Measurements from ENCODE around the gene GPR107.
A peak's percentile ranks its signal among the peaks of the same experiment; 100 is the strongest.

GPR107 gene

DNA sequence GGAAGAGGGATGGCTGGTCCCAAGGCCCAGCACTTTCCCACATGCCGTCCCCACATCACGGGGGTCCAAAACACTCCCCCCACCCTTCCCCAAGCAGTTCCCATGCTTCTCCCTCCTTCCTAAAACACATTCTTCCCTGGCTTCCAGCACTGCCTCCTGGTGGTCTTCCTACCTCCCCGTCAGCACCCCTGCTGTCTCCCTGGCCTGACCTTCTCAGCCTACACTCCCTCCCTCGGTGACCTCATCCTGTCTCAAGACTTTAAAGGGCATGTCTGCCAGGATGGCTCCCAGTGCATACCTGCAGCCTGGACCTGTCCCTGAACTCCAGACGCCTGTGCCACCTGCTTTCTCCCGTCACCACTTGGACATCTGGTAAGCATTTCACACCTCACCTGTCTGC lies 114.2 kb downstream of the GPR107 start:
- peak; percentile 68 for DNase-seq

DNA sequence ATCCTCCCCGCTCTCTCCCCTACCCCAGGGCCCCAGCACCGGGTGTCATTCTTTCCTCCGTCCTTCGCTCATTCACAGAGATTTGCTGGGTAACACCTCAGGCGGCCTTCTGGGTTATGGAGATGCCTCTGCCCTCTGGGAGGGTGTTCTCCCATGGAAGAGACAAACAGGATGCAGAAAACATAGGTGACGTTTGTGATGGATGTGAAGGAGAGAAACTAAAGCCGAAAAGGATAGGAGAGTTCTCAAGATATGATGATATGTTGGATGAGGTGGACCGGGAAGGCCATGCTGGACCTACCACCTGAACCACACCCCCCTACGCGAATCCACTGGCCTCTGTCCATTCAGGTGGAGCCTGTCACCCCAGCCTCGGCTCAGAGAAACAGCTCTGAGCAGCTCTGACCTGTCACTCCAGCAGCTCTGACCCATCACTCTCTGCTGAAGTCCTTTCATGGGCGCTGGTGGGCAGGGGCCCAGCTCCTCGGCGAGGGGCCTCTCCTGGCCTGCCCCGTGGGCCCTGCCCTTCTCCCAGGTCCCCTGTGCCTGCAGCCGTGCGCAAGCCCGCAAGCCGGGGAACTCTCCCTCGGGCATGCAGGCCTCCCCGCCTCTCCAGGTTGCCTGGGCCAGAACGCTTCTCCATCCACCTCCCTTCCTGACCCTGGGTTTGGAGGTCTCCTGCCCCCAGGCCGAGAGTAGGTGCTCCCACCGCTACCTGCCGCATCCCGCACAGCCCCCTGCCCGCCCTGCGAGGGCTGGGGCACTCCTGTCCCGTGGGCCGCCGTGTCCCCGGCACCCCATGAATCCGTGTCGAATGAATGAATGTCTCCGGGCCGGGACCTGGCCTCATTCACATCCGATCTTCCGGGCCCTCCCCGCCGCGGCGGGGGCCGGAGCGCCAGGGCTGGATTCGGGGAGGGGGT lies 117.8 kb downstream of the GPR107 start:
- no peak for DNase-seq

DNA sequence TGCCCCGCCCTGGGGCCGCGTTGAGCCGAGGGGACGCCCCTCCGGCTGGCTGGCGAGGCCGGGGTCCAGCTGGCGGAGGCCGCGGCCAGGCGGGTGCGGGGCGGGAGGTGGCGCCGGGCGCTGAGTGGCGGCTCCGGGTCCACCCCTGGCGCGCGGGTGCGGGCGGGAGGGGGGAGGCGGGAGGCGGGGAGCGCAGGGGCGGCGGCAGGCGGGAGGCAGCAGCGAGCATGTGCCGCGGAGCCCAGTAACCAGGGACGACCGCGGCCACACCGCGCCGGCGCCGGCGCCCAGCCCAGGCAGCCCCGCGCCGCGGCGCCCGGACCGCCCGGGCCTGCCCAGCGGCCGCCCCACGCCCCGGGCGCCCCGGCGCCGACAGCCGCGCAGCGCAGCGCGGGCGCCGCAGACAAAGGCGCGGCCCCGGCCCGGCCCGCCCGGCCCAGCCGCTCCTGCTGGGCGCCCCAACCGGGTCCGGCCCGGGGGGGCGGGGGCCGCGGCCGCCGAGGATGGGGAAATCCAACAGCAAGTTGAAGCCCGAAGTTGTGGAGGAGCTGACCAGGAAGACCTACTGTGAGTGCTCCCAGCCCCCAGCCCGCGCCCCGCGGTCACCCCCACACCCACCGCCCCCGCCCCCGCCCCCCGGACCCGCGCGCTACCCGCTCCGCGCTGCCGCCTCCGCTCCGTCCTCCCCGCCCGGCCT lies 118.6 kb downstream of the GPR107 start, which contains the start of gene NCS1:
TSS of gene NCS1 (plus strand) at position 244 of the 697 bp plus-strand sequence. CDS start at position 504, 260 bp downstream.
- peak; percentile 81 for DNase-seq

DNA sequence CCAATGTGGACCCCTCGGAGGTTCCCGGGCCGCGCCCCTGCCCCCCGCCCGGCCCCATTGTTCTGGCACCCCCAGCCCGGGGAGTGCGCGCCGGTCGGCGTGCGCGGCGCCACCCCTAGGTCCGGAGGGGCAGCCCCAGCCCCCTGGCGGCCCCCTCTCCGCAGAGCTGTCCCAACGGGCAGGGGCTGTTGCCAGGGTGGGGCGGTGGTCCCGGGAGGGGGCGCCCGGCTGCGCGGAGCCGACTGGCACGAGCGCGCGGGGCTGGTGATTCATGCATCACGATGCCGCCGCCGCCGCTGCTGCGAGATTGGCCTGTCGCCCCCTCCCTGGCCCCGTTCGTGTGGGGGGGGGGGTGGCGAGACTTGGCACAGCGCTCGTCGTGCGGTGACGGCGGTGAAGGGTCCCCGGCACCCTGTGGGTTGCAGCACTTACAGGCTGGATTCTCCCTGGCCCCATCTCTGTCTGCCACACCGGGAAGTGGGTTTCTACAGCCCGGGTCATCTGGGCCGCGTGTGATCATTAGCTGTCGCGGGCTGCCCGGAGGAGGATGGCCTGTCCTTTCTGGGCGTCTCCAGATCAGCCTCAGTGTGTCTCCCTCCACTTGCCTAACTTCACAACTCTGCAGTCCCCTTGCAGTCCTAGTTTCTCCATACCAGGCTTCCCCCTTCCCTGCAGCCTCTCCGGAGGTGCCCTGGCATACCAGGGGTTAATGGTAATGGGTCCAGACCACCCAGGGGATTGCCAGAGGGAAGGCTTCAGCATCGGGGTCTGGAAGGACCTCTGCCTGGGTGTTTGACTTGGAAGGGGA lies 119.4 kb downstream of the GPR107 start:
- DNase-seq: no peak

DNA sequence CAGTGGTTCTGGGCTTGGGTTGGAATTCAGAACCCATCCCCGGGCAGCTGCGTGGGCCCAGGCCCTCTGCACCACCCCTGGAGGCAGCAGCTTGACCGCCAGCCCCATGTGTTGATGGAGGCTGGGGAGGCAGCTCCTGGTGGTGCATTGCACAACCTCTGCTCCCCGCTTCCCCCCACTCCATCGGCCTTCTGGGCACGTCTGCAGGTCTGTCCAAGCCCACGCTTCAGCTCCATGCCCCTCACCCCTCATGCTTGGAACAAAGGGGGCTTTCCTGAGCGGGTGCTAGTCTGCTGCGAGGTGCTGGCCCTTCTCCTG lies 119.9 kb downstream of the GPR107 start:
- no peak for DNase-seq

DNA sequence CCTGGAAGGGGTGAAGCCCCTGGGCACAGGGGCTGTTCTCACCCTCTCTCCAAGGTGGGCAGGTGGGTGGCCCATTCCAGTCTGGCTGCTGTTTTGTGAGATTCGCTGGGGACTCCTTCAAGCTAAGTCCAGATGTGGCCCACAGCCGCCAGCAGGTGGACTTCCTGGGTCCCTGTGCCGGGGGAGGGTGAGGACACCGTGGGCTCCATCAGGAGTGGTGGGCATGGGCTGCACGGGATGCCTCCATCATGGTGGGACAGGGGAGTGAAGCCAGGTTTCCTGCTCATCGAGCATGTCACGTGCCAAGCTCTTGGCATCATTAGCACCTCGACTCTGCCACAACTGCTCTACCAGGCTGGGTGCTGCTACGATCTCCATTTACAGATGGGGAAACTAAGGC lies 120.3 kb downstream of the GPR107 start:
- DNase-seq: no peak

DNA sequence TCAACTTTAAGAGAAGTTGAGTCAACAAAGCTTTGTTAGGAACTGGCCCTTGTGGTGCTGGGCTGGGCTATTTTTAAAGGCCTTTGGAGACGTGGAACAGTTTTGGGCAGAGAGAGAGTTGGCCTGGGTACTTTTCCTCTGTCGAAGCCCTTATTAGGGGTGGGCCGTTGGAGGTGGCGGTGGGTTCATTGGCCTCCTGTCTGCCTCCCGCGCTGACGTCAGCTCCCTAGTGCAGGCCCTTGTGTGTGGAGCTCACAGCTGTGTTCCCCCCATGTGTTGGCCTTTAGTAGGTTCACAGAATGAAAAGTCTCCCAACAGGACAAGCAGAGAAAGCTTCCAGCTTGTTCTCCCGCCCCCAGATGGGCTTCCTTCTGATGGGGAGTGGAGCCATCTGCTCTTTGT lies 121.2 kb downstream of the GPR107 start:
- DNase-seq: no peak

DNA sequence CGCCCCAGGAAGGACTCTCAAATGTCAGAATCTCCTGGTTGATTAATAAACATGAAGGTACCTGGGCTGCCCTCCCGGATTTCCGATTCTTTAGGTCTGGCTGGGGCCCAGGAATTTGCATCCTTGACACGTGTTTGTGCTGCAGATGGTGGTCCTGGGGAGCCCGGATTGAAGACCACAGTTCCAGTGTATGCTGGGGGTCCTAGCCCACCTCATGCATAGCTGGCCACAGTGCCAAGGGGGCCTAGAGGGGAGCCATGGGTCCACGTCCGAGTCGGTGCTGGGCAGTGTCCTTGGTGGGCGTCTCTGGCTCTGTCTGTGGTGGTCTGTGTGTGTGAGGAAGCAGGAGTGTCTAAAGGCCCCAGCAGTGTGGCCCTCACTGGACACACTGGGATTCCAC lies 121.6 kb downstream of the GPR107 start:
- DNase-seq: no peak

DNA sequence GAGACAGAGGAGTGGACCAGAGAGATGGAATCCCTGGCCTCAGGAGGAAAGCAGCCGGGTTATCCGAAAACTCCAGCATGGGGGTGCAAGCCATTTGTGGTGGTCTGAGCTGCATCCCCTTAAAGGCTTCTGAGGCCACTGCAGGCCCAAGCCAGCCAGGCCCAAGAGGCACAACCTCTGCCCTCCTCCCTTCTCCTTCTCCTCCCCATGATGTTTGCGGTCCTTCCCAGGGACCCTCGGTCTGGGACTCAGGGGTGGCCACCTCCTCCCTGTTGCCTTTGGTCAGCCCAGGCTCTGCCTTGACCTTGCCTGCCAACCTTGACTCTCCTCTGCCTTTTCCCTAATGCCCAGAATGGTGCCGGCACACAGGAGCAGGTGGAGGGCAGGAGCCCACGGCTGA lies 123.1 kb downstream of the GPR107 start:
- no peak for DNase-seq

DNA sequence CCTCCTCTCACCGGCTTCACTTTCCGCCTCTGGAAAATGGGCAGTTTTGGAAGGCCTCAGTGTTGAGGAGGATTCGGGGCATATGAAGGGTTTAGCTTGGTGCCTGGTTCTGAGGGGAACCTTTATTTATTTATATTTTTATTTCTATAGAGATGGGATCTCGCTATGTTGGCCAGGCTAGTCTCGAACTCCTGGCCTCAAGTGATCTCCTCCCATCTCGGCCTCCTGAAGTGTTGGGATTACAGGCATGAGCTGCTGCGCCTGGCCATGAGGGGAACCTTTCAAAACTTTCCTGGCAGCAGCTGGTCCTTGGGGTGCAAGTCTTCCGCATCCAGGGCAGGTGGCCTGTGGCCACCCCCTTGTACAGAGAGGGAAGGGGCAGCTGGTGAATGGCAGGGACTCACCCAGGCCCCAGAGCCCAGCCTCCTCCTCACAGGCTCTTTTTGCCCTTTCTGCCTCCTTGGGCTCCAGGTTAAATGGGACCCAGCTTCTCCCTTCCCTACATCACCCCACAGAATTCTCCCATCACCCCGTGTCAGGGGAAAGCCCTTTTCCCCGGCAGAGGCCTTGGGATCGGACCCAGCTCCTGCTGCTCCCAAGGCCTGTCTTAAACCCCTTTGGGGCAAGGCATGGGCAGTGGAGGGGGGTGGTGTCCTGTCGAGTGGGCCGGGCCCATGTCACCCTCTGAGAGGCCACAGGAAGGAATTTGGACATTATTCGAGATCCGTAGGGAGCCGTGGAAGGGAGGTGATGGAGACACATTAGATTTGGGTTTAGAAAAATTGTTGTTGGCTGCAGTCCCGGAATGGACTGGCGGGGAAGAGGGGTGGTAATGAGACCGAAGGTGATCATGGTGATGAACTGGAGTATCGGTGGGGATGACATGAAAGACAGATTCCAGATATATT lies 124.4 kb downstream of the GPR107 start:
- DNase-seq: no peak

DNA sequence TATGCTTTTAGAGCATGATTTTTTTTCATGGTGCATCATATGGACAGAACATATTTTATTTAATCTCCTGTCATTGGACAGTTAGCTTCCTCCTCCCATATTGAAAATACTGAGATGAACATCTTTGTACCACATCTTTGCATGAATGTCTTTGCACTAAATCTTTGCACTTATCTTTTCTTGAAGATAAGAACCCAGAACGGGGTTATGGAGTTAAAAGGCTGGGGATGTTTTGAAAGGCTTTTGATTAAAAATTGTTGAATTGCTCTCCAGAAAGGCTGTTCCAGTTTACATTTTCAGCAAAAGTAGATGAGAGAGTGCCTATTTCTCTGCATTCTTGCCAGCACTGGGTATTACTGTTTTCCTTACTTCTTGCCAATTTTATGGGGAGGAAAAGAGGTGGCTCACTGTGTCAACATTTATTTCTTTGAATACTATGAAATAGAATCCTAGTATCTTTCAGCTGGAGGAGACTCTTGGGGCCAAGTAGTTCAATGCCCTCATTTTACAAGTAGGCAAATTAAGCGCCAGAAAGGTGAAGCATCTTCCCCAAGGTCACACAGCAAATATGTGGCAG lies 125.7 kb downstream of the GPR107 start:
- no peak for DNase-seq

DNA sequence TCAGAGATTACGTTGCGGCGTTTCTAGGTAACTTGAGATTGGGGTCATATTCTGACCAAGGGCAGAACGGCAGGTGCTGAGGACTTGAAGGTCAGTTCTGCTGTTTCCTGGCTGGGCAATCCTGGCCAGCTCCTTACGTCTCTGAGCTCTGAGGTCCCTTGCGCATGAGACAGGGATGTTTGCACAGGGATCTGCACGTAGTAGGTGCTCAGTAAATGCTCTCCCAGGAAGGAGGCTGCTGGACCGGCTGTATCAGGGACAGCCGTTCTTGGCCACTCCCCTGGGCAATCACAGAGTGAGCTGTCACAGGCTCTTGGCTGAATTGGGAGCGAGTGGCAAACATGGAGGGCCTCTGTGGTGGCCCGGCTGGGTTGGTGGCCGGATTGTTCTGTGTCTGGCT lies 126.8 kb downstream of the GPR107 start:
- no peak for DNase-seq

DNA sequence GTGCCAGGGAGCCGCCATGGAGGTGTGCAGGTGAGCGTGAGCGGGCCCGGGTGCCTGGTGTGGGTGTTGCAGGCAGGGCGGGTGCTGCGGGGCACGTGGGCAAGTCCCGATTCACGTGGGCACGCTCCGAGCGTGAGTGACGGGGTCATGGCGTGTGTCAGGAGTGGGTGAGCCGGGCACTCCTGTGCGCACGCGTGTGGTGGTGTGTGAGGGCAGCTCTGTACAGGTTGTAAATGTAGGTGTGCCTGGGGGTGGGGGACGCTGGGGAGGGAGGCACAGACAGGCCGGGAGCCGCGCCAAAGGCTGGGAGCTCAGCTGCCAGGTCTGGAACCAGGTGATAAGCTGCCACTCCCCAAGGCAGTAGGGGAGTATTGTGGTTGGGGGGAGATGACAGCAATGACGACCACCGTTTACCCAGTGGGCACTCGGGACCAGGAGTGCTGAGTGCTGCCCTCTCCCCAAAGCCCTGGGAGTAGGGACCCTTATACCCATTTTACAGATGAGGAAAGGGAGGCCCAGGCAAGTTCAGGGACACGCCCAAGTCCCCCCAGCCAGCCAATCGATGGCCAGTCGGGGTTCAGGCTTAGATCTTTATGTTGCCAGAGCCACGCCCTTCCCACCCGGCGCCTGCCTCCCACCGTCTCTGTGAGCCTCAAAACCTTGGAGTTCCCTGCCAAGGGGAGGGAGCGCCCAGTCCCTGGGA lies 128.1 kb downstream of the GPR107 start:
- DNase-seq: no peak

DNA sequence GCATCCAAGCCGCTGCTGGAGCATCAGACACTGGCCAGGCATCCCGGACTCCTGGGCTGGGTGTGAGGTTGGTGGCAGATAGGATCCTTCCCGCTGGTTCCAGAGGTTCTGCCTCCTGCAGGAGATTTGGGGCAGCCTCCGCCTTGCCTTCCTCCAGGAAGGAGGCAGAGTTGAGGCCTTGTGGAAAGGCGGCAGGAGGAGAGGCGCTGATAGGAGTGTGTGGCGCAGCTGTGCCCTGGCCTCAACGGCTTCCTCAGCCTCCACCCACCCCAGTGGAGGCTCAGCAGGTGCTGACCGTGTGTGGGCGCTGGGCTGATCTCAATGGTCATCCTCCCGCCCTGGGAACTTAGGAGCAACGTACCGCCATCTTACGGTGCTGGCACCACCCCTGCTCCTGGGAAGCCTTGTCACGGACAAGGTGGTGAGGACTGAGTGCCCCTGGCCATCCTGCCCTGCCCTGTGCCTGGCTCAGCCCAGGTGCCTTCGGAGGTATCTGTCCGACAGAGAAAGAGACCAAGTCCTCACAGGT lies 128.7 kb downstream of the GPR107 start:
- DNase-seq: no peak

DNA sequence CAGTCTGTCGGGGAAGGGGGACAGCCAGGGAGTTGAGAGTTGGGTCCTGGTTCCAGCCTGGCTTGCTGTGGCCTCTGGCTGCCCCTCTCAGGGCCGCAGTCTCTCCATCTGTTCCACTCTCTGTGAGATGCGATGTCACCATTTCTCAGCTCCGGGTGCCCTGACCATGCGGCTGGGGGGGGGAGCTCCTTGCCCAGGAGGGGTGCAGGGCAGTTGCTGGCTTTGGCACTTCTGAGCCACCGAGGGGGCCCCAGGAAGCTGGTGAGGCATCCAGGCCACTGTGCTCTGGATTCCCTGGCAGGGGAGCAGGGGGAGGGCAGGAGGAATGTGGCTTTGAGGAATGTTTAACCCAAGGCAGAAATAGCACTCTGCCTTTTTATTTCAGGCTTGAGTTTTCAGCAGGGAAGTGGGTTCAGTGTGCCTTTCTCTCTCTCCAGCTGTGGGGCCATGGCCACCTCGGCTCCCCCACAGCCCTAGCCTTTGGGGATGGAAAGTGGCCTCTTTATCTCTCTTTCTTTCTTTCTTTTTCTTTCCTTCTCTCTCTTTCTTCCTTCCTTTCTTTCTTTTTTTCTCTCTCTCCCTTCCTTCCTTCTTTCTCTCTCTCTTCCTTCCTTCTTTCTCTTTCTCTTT lies 129.5 kb downstream of the GPR107 start:
- no peak for DNase-seq

DNA sequence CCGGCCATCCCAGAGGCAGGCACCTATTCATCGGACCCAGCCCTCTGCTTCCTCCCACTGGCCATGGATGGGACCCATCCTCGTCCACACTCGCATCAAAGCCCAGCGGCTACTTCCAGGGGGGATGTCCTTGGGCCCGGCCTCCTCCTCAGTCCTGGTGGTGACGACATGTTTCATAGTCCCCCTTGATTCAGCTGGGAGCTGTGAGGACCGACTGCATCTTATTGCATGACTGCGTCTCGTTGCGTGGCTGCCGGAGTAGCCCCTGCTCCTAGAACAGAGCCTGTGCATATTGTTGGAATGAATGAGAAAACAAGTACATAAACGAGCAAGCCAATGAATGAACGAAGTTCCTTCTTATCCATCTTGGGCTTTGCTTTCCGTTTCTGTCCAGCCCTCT lies 131.3 kb downstream of the GPR107 start:
- no peak for DNase-seq

DNA sequence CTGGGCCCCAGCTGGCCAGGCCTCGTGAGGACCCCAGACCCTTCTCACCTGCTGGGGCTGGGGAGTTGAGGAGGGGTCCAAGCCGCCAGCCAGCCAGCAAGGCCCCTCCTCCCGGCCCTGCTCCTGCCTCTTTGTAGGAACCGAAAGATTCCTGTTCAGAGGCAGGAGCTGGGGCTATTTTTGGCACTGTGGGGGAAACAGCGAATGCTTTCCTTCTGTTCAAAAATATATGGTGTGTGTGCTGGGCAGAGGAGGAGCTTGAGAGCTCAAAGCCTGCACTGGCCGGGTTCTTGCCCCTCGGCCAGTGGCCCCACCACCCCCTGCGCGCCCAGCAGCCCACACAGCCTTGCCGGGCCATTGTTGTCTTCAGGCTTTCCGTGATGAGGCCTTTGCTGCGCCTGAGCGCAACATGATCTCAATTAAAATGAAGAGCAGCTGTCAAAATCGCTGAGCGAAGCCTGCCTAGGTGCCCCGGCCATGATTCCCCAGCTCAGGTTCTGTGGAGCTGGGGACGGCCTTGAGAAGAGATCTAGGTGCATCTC lies 131.9 kb downstream of the GPR107 start:
- peak; percentile 87 for DNase-seq

DNA sequence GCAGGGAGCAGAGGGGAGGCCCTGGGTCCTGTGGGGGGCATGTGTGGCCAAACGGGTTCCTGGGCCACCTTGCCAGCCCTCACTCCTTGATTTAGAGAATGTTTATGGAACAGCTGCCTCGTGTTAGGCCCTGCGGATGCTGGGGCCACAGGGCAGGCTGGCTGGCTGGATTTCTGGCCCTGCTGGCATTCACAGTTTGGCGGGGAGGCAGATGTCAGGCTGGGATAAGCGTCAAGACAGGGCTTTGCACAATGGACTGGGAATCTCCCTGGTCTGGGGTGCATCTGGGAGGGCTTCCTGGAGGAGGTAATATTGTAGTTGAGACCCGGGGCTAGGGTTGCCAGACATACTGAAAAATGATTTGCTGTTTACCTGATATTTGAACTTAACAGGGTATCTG lies 132.3 kb downstream of the GPR107 start:
- DNase-seq: no peak

DNA sequence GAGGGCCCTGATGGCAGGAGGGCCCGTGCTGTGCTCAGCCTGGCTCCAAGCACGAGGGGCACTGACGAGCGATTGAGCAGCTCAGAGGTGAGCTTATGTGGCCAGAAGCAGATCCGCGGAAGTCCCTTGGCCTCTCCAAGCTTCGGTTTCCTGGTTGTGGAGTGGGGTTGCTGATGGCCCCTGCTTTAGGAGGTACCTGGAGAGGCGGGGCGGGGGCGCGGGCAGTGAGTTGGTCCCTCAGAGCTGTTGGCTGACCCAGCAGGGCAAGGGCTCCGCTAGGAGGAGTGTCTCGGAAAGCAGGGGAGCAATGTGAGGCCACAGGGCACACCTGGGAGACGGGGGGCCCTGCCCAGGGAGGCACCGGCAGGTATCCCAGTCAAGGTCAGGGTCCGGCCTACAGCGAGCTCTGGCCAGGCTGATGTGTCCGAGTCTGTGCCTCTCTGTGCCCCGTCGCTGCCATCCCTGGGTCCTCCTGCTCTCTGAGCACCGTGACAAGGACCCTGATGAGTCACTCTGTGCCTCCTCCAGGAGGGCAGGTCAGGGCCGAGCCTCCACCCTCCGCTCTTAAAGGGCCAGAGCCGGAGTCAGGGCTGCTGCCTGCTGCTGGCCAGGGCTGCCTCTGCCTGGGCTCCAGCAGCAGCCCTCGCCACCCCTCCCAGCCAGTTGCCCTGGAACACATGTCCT lies 133.3 kb downstream of the GPR107 start:
- DNase-seq: no peak

DNA sequence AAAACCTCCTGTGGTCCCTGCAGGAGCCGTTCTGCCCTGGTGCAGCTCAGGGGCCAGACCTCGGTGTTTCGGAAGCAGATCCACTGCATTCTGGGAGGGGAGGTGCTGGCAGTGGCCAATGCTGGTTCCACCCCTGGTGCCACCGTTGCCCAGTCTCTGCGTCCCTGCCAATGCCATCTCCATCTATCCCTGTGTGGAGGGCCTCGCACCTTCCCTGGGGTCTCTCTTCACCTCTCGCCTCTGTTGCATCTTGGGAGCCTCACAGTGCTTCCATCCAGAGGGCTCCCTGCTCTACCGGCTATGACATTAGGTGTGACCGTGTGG lies 133.8 kb downstream of the GPR107 start:
- DNase-seq: no peak

All from NCI-H2171 (cell line).